ENCODE results near the gene METTL1.

The METTL1 gene

GRCh38 chr12:57741413-57741789, 30.5 kb downstream of the METTL1 start:
- TF ChIP-seq, protein P1, sequence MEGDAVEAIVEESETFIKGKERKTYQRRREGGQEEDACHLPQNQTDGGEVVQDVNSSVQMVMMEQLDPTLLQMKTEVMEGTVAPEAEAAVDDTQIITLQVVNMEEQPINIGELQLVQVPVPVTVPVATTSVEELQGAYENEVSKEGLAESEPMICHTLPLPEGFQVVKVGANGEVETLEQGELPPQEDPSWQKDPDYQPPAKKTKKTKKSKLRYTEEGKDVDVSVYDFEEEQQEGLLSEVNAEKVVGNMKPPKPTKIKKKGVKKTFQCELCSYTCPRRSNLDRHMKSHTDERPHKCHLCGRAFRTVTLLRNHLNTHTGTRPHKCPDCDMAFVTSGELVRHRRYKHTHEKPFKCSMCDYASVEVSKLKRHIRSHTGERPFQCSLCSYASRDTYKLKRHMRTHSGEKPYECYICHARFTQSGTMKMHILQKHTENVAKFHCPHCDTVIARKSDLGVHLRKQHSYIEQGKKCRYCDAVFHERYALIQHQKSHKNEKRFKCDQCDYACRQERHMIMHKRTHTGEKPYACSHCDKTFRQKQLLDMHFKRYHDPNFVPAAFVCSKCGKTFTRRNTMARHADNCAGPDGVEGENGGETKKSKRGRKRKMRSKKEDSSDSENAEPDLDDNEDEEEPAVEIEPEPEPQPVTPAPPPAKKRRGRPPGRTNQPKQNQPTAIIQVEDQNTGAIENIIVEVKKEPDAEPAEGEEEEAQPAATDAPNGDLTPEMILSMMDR (IDR thresholded peaks at IDR 0.05), result no peak
- Histone ChIP-seq H3K4me3 (no peak overlapping the region), H3K27me3 (peaks cover 8 to 58% of the 10 kb centered on the region in 2 donors), H3K36me3 (peaks cover 0 to 3% (median 0%) of the 10 kb centered on the region in 3 donors), H3K4me1 (peaks cover 15 to 45% (median 38%) of the 10 kb centered on the region in 4 donors), H3K27ac (no peak overlapping the region), H3K9me3 (no peaks in the 10 kb centered on the region)
- intact Hi-C loops (cut with DNase I; ENCODE audit: low total_unique reads), result no loop called here
- no peak for DNase-seq

- peaks cover 8 to 64% of the 10 kb centered on the region in 2 donors for H3K27me3 ChIP-seq
- intact Hi-C loops (cut with DNase I; ENCODE audit: low total_unique reads), result no loop called here
- H3K4me1 ChIP-seq, result peaks cover 15 to 46% (median 43%) of the 10 kb centered on the region in 4 donors
- no peak for DNase-seq
- H3K9me3 ChIP-seq, result no peaks in the 10 kb centered on the region
- H3K36me3 ChIP-seq, result no peaks in the 10 kb centered on the region
- TF ChIP-seq, protein P1 (IDR thresholded peaks at IDR 0.05), result no peak
- no peak overlapping the region for H3K27ac ChIP-seq
- H3K4me3 ChIP-seq, result no peak overlapping the region
Observed at GRCh38 chr12:57740656-57741412, 31.1 kb downstream of the METTL1 start.

- DNase-seq, result no peak
- intact Hi-C loops (cut with DNase I; ENCODE audit: low total_unique reads), result no loop called here
- no peak overlapping the region for H3K4me3 ChIP-seq
- peaks cover 15 to 46% (median 41%) of the 10 kb centered on the region in 4 donors for H3K4me1 ChIP-seq
- H3K27me3 ChIP-seq, result peaks cover 8 to 72% of the 10 kb centered on the region in 2 donors
- TF ChIP-seq, protein P1 (IDR thresholded peaks at IDR 0.05), result no peak
- no peak overlapping the region for H3K27ac ChIP-seq
- H3K9me3 ChIP-seq, result no peaks in the 10 kb centered on the region
- no peaks in the 10 kb centered on the region for H3K36me3 ChIP-seq
Observed at GRCh38 chr12:57739914-57740538, 31.9 kb downstream of the METTL1 start.

DNA sequence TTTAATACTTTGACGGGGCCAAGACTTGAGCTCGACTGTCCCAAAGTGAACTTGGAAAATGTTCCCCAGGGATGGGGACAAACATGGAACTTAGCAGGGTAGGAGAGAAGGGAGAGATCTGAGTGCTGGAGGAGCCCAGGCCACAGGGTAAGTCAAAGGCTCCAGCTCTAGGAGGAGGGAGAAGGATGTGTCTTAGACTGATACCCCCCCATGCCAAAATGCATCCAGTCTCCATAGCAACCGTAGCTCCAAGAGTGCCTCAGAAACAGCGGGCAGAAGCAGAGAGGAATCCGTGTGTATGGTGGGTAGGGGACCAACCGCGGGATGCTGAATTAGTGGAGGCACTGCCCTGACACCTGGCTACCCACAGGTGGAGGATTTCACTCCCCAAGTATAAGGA, 32.5 kb downstream of the METTL1 start:
- H3K9me3 ChIP-seq, result no peaks in the 10 kb centered on the region
- no peak overlapping the region for H3K4me3 ChIP-seq
- no peak overlapping the region for H3K27ac ChIP-seq
- intact Hi-C loops (cut with DNase I; ENCODE audit: low total_unique reads), result no loop called here
- H3K27me3 ChIP-seq, result peaks cover 8 to 77% of the 10 kb centered on the region in 2 donors
- TF ChIP-seq, protein P1 (IDR thresholded peaks at IDR 0.05), result no peak
- peaks cover 15 to 46% (median 40%) of the 10 kb centered on the region in 4 donors for H3K4me1 ChIP-seq
- DNase-seq, result no peak
- no peaks in the 10 kb centered on the region for H3K36me3 ChIP-seq

GRCh38 chr12:57738661-57739237, 33.2 kb downstream of the METTL1 start, which contains the start of gene AGAP2:
Gene AGAP2 (minus strand): TSS chr12:57738742. CDS start chr12:57738246, 496 bp downstream.
- Histone ChIP-seq H3K4me1 (peaks cover 15 to 41% (median 35%) of the 10 kb centered on the region in 4 donors), H3K36me3 (no peaks in the 10 kb centered on the region), H3K27ac (no peak within 1 kb of the TSS), H3K27me3 (peaks cover 8 to 83% of the 10 kb centered on the region in 2 donors), H3K9me3 (no peaks in the 10 kb centered on the region), H3K4me3 (peak within 1 kb of the TSS; percentile 21 to 47)
- DNase-seq, result no peak
- TF ChIP-seq, protein P1 (IDR thresholded peaks at IDR 0.05), result no peak
- intact Hi-C loops (cut with DNase I; ENCODE audit: low total_unique reads), result no loop called here
